NCI-H345 treated with DMSO at 0.1 percent for 48 hours (cell line): ENCODE data around the gene ASF1A.
A peak's percentile ranks its signal among the peaks of the same experiment; 100 is the strongest.

Experiments used
- DNase-seq: peaks from one replicate; lab custom pipeline; 2025; ENCODE audit not compliant: unreplicated experiment; lab: John Stamatoyannopoulos, UW

The ASF1A gene

DNA sequence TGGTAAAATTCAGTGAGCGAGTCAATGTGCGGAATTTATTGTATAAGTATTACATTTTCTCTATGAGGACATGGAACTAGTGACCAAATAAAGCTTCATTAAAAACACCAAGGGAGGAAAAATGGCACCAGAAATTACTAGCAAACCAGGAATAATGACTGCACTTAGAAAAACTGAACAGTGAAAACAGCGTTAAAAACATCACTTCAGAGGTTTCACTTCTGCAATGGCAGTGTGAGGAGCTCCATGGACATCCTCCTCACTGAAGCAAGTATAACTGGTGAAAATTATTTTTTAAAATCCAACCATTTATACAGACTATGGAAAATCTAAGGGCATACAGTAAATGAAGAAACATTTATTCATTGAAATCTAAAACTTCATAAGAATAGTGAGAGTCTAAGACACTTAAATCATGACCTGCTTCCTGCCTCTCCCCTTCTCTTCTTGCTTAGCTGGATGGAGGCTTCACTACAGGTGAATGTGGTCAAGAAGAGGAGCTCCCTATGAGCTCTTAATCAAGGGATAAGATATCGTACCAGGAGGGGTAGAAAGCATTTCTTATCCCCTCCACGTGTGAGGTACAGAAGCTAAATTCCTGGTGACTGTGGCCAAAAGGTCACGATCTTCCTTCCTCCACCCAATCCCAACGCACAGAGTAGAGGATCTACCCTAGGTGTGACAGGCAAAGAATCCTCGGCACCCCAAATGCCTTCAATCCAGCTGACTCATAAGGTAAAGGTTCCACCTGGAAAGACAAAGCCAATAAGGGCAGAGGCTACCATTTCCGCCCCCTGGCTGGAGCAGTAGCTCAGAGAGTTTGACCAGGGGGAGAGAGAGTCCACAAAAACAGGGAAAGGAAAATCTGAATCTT is 12.3 kb upstream of the ASF1A start:
- no peak for DNase-seq

GRCh38 chr6:118882314-118882905 is 11.5 kb upstream of the ASF1A start:
- DNase-seq = no peak

DNA sequence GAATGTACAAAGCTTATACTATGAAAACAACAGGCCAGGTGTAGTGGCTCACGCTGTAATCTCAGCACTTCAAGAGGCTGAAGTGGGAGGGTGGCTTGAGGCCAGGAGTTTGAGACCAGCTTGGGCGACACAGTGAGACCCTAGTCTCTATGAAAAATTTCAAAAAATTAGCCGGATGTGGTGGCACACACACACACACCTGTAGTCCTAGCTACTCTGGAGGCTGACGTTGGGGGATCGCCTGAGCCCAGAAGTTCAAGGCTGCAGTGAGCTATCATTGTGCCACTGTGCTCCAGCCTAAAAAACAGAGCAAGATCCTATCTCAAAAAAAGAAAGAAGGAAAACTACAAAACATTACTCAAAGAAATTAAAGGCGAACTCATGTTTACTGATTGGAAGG is 7.3 kb upstream of the ASF1A start:
- DNase-seq = no peak

DNA sequence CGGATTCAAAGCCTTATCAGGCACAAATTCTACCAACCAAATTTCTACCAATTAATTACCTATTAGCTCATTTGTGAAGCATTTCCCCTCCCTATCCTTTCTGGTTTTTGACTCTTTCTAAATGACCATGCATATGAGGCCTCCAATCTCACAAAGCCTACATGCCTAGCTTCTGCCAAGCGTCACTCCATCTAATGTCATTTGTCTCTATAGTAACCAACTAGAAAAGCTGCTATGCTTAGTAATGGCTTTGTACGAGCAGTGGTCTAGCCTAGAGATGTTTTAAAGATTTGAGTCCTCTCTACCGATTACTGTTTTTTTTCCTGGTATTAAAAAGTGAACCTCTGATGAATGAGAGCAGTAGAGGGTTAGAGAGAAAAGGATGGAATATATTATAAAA is 4.8 kb upstream of the ASF1A start:
- no peak for DNase-seq

- no peak for DNase-seq
Observed at GRCh38 chr6:118890997-118891790, 2.8 kb upstream of the ASF1A start.

DNA sequence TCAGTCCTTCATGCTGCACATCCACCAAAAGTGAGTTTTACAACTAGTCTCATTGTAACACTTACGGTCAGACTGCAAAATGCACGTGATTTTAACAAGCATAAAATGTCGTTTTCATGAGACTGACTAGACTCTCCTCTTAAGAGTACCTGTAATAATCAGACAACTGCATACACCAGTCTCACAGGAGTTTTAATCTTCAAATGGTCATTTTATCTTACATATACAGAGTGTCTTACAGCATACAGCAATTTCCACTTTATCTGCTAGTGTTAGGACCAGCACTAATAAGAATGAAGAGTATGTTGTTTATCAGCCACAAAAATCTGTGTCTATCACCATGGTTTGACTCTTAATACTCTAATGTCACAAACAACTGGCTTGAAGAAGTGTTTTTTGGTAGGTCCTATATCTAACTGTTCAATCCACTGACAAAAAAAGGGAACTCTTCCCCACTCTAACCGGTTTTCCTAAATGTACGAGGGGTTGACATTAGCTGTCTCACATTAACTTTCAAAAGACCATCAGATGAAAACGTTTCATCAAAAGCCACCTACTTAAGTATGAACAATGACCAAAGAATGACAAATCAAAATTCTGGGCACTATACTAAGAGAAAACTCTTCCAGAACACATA is 1.5 kb upstream of the ASF1A start:
- DNase-seq = no peak

DNA sequence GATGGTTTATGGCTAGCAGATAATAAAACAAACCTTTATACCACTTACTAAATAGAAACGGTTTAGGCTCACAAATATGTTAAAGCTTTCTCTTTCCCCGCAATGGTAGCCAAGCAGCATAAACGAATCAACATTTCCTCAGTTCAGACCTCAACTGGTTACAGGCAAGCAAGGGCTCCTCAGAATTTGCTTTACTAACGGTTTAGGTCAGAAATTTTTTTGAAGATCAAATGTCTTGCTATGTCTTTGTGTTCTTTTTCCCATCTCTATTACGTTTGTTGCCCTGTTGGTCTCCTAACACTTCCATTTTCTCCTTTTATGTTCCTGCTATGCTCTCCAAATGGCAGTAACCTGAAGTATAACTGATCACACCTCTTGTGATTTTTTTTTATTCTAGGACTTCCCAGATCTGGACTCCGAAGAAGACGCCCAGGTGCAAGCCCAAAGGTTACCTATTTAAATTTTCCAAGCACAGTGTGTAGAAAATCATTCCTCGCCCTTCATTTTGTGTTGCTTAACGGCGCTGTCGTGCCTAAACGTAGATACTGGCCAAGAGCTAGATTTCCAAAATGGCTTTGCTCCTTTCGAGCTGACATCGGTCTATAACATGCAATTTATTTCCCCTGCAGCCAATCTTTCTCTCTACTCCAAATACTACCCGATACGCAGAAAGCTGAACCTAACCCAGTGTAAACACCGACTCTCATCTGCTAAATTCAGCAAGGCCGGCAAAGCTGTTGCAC is 717 bp upstream of the ASF1A start:
- peak; percentile 68 for DNase-seq

GRCh38 chr6:118894425-118895260 is 691 bp downstream of the ASF1A start:
- DNase-seq = peak; percentile 29

- DNase-seq = peak; percentile 11
Observed at GRCh38 chr6:118895261-118895560, 1.3 kb downstream of the ASF1A start.

DNA sequence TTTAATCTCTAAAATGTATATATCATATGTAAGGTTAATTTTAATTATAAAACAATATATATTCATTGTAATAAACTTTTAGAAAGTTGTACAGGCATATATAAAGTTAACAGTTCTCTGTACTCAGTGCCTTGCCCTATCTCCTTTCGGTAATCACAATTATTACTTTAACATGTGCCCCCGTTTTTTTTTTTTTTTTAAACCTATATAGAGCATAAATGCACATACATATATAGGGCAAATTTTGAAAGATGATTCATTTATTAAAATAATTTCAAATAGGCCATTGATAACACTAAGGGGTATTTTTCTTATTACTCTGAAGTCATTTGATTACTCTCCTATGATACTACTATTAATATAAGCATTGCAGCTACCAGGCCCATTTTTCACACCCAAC is 1.9 kb downstream of the ASF1A start:
- no peak for DNase-seq

GRCh38 chr6:118896339-118897136 is 2.6 kb downstream of the ASF1A start:
- DNase-seq = peak; percentile 24

GRCh38 chr6:118897386-118897785 is 3.4 kb downstream of the ASF1A start:
- DNase-seq = no peak

DNA sequence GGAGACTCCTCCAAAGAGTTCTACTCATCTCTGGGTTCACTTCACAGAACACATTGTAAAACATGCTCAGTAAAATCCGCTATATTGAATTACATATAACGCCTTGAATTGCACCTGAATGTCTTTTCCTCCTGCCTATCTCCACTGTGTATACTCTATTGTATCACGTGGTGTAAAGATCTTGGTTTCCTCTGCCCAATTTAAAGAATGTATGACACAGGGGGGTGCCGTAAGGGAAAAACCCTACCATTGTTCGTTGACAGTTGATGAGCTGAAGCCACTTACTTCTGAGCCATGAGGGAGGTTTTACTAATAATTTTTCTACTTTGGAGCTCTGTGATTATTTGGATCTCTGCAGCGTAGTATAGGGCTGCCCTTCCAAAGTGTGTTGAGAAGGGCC is 6.0 kb downstream of the ASF1A start:
- no peak for DNase-seq

DNA sequence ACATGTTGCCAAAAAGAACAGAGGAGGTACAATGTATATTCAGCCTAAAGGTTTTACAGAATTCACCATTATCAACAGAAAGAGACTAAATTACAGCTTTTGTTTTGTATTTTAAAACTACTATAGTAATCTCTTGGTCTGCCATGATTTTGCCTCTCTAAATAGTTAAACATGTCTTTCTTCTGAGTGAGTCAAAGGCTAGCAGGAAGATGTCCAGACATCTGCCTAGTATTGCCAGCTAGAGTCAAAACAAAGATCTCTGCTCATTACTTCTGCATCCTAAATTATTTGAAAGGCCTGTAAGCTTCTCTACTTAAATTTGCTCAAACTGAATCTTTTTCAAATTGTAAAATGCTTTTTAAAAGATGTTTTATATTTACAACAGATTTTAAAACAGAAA is 8.8 kb downstream of the ASF1A start:
- no peak for DNase-seq

DNA sequence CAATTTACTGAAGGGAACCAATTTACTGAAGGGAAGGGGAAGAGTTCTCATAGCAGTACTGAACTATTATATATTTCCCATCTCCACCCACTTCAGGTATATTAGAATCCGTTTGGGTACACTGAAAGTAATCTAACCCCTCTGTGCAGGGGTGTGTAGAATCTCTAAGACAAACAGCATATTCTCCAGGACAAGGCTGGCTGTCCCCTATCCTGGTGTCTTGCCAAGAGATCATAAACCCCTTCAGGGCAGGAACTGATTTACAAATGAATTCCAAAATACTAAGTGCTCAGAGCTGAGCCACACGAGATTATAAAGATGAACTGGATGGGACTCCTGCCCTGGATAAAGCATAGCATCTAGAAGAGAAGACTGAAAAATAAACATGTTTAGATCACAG is 9.2 kb downstream of the ASF1A start:
- no peak for DNase-seq

DNA sequence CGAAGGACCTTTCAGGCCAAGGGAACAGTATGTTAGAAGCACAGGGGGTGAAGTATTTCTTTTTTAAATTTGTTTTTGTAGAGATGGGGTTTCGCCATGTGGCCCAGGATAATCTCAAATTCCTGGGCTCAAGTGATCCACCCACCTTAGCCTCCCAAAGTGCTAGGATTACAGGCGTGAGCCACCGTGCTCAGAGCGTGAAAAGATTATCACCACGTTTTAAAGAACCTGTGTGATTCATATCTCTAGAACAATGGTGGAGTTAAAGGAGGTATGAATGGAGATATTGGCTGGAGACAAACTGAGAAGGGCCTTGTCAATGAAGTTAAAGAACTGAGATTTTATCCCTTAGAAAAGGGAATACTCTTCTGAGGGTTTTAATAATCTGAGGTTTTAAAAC is 9.7 kb downstream of the ASF1A start:
- DNase-seq = no peak

- DNase-seq = no peak
Observed at GRCh38 chr6:118905084-118905483, 11.1 kb downstream of the ASF1A start.

DNA sequence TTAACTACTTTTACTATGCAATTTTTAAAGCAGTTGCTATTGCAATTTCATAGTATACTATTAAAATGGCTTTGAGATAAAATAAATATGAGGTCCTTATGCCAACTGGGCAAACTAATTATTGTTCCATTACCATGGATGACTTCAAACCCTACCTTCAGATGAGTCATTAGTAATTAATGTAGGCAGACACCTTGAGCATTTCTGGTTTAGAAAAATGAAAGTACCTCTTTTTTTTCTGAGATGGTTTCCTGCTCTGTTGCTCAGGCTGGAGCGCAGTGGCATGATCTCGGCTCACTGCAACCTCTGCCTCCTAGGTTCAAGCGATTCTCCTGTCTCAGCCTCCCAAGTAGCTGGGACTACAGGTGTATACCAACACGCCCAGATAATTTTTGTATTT is 11.9 kb downstream of the ASF1A start:
- DNase-seq = no peak

DNA sequence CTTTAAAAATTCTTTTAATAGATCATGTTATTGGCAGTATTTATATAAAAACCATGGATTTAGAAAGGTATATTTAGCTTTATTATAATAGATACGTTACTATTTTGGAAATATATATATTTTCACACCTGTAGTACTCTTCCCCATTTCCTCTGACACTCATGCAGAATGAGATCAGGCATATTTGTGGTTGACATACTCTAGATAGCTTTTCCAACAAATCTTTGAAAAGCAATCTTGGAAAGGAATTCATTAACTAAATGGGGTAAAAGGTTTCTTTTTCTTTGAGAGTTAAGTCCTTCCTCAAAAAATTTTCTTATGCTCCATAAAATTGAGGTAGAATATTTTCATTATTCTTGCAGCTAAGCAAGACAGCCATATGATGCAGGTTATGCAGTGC is 14.5 kb downstream of the ASF1A start:
- DNase-seq = no peak
